ENCODE measurements around the gene MS4A12. TPM values are rescaled to one million over a fixed set of nuclear protein-coding genes. Genes with fewer than 3 reads are reported as not detected.
"Not testable (repeated sequence)": the region's sequence is repeated elsewhere in the genome, so short reads cannot be mapped to it uniquely, and the experiment has no call there.

The MS4A12 gene
- total and polyA plus RNA-seq, 9 of the 15 experiments (the other 6 are each of a cell fraction or from before 2014, with no cell fraction given) = not detected

GRCh38 chr11:60532383-60532782 is 39.8 kb downstream of the MS4A12 start:
- H3K4me3 ChIP-seq; FAIRE-seq; H3K79me2 ChIP-seq (ENCODE audit: control insufficient read depth, insufficient read depth, low read length); H3K4me1 ChIP-seq (replicated peaks in 1 of 2; ENCODE audit: control insufficient read depth in 2 of 2, insufficient read depth in 2 of 2, low read length in 2 of 2); H3K27ac ChIP-seq (ENCODE audit: extremely low read depth, low read depth, low read length); intact Hi-C loops (cut with micrococcal nuclease); H3K27me3 ChIP-seq (ENCODE audit: control insufficient read depth in 2 of 2, insufficient read depth in 2 of 2, low read length in 2 of 2); H3K9me1 ChIP-seq (ENCODE audit: control insufficient read depth, insufficient read depth, low read length); H3K4me2 ChIP-seq (ENCODE audit: insufficient read depth, low read length); H4K20me1 ChIP-seq (replicated peaks; ENCODE audit: control insufficient read depth, insufficient read depth, low read length); DNase-seq (ENCODE audit: extremely low read depth in 1 of 4, low spot score in 3 of 4); ATAC-seq; H3K9me3 ChIP-seq (replicated peaks; ENCODE audit: control insufficient read depth, insufficient read depth, low read depth, low read length); in situ Hi-C loops (cut with MboI); H3K9ac ChIP-seq (ENCODE audit: insufficient read depth in 1 of 2, low read depth in 2 of 2, low read length in 2 of 2); H2AFZ ChIP-seq (ENCODE audit: low read depth, low read length); CTCF ChIA-PET (ENCODE audit: low intra/inter-chr PET ratio); BruUV-seq (replicated peaks); POLR2A ChIA-PET; H3K36me3 ChIP-seq (ENCODE audit: control insufficient read depth, insufficient read depth, low read length): not testable (repeated sequence)
- WGBS (ENCODE audit: insufficient coverage, low coverage, missing lambda C conversion rate) = 8% methylated on average over 9 of the region's 18 CpGs
- TF ChIP-seq NRF1 (conservative IDR thresholded peaks at IDR 0.05 in 1 of 2, IDR thresholded peaks at IDR 0.05 in 1 of 2) = peak in 1 of 2 experiments; percentile 17; a peak in 2 of 4 replicates

GRCh38 chr11:60538627-60539026 is 46.0 kb downstream of the MS4A12 start:
- H3K9ac ChIP-seq (ENCODE audit: insufficient read depth in 1 of 2, low read depth in 2 of 2, low read length in 2 of 2); POLR2A ChIA-PET; intact Hi-C loops (cut with micrococcal nuclease); H3K4me1 ChIP-seq (replicated peaks in 1 of 2; ENCODE audit: control insufficient read depth in 2 of 2, insufficient read depth in 2 of 2, low read length in 2 of 2); H3K27me3 ChIP-seq (ENCODE audit: control insufficient read depth in 2 of 2, insufficient read depth in 2 of 2, low read length in 2 of 2); H3K4me3 ChIP-seq; CTCF ChIA-PET (ENCODE audit: low intra/inter-chr PET ratio); H3K9me3 ChIP-seq (replicated peaks; ENCODE audit: control insufficient read depth, insufficient read depth, low read depth, low read length); H3K79me2 ChIP-seq (ENCODE audit: control insufficient read depth, insufficient read depth, low read length); H3K4me2 ChIP-seq (ENCODE audit: insufficient read depth, low read length); in situ Hi-C loops (cut with MboI); H3K36me3 ChIP-seq (ENCODE audit: control insufficient read depth, insufficient read depth, low read length); H3K27ac ChIP-seq (ENCODE audit: extremely low read depth, low read depth, low read length); H4K20me1 ChIP-seq (replicated peaks; ENCODE audit: control insufficient read depth, insufficient read depth, low read length); H3K9me1 ChIP-seq (ENCODE audit: control insufficient read depth, insufficient read depth, low read length); DNase-seq (ENCODE audit: extremely low read depth in 1 of 4, low spot score in 3 of 4); H2AFZ ChIP-seq (ENCODE audit: low read depth, low read length); BruUV-seq (replicated peaks): not testable (repeated sequence)
- FAIRE-seq (peak; percentile 87), ATAC-seq (peak; percentile 67)

Data from K562 (cell line).